GM19240 (cell line): ENCODE data around the gene ZNF107.
"Not testable (repeated sequence)": the region's sequence is repeated elsewhere in the genome, so short reads cannot be mapped to it uniquely, and the experiment has no call there.

Source experiments
- DNase-seq: peaks from one replicate; pipeline ENCODE4 v3.0.0; 2011; ENCODE audit warnings: low spot score; ENCODE audit not compliant: insufficient read length

ZNF107 gene

DNA sequence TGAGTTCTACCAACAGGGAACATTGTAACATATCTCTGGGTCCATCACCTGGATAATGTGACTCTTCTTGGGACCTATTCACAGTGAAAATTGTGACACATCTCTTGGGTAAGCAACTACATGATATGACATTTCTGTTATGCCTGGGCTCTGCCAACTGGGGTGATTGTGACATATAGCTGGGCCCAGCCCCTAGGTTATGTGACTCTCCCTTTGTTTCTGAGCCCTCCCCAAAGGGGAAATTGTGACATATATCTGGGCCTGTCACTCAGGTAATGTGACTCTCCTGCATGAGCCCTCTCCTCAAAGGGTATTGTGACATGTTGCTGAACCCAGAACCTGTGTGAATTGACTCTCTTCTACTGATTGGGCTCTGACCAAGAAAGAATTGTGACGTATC is 22.4 kb upstream of the ZNF107 start:
- no peak for DNase-seq

GRCh38 chr7:64651203-64651602 is 14.7 kb upstream of the ZNF107 start:
- DNase-seq: no peak

- no peak for DNase-seq
These were observed 14.2 kb upstream of the ZNF107 start for GRCh38 chr7:64651632-64652165.

DNA sequence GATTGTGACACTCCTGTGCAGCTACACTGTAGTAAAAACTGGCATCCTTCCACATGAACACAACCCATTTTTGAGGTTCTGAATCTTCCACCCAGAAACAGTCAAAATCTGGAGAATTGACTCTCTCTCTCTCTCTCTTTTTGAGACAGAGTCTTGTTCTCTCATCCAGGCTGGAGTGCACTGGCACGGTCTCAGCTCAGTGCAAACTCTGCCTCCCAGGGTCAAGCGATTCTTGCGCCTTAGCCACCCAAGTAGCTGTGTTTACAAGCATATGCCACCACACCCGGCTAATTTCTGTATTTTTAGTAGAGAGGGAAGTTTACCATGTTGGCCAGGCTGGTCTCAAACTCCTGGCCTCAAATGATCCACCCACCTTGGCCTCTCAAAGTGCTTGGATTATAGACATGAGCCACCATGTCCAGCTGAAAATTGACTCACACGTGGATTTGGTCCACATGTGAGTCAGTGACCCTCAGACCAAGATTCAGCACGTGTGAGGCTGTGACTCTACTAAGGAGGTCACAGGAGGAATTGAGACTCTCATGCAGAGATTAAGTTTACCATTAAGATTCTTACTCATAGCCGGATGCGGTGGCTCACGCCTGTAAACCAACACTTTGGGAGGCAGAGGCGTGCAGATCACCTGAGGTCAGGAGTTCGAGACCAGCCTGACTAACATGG is 12.1 kb upstream of the ZNF107 start:
- no peak for DNase-seq

DNA sequence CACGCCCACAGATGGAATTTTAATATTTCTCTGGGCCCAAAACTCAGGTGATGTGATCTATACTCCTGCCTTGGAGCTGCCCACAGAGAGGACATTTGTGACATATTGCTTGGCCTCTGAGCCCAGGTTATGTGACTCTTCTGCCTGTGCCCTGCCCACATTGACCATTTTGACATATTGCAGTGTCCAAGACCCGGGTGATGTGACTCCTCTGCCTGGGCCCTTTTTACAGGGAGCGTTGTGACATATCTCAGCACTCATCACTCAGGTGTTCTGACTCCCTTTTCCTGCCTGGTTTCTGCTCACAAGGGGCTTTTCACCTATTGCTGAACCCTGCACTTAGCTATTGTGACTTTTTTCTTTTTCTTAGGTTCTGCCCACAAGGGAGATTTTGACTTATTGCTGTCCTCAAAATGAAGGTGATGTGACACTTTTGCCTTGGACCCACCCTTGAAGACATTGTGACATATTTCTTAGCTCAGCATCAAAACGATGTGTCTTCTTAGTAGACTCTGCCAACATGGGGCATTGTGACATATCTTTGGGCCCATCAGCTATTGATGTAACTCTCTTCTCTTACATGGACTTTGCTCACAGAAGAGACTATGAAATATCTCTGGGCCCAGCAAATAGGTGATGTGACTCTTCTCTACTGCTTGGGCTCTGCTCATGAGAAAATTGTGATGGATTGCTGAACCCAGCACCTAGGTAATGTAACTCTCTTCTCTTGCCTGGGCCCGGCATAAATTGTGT is 11.0 kb upstream of the ZNF107 start:
- DNase-seq: no peak

DNA sequence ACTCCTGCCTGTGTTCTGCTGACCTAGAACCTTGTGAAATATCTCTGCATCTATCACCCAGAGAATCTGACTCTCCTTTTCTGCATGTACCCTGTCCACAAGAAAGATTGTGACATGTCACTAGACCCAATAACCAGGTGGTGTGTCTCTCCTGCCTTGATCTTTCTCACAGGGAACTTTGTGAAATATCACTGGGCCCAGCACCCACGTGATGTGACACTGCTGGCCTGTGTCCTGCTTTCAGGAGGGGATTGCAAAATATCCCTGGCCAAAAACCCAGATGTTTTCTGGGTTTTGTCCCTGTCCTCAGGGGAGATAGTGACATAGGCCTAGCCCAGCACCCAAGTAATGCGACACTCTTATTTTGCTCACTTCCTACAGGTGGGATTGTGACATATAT is 10.1 kb upstream of the ZNF107 start:
- no peak for DNase-seq

DNA sequence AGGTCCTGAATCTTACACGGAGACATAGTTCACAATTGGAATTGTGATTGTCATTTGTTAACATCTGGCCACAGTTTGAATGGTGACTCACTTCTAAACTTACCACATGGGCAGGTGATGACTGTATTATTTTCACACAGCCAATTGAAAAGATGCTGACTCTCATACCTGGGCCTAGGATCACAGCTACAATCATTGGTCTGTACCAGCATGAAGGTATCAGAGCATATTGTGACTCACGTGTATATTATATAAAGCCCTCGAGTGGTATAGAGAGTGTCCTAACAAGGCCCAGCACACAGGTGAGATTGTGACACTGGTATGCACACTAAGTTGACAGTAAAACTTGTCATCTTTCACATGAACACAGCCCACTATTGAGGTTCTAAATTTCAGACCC is 9.4 kb upstream of the ZNF107 start:
- no peak for DNase-seq

DNA sequence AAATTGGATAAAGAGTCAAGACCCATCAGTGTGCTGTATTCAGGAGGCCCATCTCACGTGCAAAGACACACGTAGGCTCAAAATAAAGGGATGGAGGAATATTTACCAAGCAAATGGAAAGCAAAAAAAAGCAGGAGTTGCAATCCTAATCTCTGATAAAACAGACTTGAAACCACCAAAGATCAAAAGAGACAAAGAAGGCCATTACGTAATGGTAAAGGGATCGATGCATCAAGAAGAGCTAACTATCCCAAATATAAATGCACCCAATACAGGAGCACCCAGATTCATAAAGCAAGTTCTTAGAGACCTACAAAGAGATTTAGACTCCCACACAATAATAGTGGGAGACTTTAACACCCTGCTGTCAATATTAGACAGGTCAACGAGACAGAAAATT is 3.8 kb upstream of the ZNF107 start:
- DNase-seq: not testable (repeated sequence)

DNA sequence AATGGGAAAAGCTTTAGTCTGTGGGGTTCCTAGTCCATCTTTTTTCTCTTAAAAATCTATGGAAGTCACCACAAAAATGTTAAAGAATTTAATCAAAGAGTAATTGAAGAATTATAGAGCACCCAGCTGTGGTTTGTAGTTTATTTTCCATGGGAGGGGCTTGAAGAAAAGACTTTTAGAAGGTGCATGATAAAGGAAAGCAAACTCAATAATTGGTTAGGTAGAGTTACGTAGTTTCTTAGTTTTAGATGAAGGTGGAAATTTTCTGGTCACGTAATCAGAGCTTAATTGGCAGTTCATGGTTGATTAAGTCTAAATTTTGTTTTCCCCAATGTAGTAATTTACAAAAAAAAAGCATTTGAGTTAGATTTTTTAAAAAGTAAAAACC is 724 bp downstream of the ZNF107 start:
- DNase-seq: no peak

- no peak for DNase-seq
These were observed 1.4 kb downstream of the ZNF107 start for GRCh38 chr7:64667311-64667710.

DNA sequence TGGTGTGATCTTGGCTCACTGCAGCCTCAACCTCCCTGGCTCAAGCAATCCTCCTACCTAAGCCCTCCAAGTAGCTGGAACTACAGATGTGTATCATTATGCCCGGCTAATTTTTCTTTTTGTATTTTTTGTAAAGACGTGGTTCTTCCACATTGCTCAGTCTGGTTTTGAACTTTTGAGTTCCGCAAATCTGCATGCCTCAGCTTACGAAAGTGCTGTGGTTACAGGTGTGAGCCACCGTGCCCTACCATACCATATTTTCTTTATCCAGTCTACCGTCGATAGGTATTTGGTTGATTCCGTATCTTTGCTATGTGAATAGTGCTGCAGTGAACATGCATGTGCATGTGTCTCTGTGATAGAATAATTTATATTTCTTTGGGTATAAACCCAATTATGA is 6.5 kb downstream of the ZNF107 start:
- no peak for DNase-seq

DNA sequence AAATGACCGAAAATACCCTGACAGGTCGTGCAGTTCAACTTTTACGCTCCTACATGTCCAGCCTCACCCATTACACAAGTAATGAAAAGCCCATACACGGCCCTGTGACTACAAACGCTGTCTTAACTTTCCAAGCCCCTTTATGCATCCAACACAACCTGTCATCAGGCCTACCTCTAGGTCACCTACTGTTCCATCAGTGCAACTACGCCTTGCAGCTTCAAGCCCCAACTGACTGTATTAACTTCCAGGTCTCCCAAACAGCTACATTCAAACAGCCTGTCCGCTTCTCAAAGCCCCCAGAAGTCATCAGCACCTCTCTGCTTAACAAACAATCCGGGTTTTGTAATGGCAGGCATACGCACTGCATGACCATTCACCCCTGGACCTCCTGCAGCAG is 19.2 kb downstream of the ZNF107 start:
- DNase-seq: no peak

DNA sequence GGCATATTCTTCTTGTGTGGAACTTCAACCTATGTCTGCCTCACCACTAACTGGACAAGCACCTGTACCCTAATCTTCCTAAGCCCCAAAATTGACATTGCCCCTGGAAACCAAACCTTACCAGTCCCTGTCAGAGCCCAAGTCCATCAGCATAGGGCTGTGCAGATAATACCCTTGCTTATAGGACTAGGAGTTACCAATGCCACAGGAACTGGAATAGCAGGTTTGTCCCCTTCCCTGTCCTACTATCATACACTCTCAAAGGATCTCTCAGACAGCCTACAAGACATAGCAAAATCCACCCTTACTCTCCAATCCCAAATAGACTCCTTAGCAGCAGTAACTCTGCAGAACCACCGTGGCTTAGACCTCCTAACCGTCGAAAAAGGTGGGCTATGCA is 19.8 kb downstream of the ZNF107 start:
- no peak for DNase-seq

- no peak for DNase-seq
These were observed 20.7 kb downstream of the ZNF107 start for GRCh38 chr7:64686493-64687184.

DNA sequence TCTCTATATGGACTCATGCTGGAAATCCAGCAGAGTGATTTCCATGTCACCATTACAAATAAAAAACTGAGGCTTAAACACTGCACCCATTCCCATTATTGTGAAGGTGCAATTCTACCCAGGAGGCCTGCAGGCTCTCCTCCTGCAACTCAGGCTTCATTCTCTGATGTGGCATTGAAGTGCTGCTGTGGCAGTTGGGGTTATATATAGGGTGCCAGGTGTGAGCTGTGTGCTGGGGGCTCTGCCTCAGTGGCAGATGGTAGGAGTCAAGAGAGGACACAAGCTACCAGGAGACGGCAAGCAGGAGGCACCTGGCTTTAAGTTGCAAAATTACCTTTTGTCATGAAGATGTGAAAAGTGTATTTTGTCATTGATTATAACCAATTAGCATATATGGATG is 21.3 kb downstream of the ZNF107 start:
- no peak for DNase-seq

DNA sequence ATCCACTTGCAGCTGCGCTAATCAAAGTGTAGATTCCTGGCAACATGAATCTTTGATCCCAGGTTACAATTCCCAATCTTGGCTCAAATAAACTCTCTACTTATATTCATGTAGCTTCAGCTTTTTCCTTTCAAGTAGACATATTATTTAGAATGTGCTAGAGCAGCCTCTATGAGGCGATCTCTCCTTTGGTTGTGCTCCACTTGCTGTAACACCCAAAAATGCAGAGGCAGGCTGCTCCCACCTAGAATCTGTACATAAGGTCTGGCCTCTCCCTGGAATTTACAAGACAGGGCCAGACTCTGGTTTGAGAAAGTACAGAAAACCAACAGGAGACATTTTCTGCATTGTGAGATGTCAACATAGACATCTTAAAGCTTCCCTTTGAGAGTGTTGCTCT is 23.1 kb downstream of the ZNF107 start:
- DNase-seq: no peak

DNA sequence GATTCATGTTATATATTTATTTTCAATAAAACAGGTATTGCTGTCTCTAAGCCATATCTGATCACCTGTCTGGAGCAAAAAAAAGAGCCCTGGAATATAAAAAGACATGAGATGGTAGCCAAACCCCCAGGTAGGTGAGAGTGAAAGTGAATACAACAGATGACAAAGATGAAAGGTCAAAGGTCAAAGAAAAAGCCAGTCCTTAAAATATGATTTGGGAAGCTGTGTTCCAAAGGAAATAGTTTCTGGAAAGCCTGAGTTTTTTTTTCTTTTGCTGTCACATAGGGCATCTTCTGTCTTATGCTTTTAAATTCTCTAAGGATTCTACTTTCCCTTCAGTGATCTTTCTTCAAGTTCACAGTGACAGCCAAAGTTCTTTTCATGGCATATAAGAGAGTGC is 25.9 kb downstream of the ZNF107 start:
- no peak for DNase-seq

DNA sequence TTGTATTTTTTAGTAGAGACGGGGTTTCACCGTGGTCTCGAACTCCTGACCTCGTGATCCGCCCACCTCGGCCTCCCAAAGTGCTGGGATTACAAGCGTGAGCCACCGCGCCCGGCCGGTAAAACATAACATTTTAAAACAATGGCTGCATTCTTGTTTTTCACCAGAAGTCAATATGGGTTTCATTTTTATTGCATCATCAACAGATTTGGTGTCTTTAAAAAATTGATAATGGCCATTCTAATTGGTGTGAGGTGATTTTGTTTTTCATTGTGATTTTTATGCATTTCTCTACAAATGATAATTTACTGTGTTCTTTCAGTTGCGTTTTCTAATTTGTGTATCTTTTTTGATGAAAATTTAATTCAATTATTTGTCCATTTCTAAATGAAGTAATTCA is 31.9 kb downstream of the ZNF107 start:
- not testable (repeated sequence) for DNase-seq

GRCh38 chr7:64706625-64707292 is 40.8 kb downstream of the ZNF107 start:
- DNase-seq: no peak

DNA sequence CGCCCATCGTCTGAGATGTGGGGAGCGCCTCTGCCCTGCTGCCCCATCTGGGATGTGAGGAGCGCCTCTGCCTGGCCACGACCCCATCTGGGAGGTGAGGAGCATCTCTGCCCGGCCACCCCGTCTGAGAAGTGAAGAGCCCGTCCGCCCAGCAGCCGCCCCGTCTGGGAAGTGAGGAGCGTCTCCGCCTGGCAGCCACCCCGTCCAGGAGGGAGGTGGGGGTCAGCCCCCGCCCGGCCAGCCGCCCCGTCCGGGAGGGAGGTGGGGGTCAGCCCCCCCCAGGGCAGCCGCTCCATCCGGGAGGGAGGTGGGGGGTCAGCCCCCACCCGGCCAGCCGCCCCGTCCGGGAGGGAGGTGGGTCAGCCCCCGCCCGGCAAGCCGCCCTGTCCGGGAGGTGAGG is 52.0 kb downstream of the ZNF107 start:
- not testable (repeated sequence) for DNase-seq

- DNase-seq: no peak
These were observed 63.3 kb downstream of the ZNF107 start for GRCh38 chr7:64729089-64729848.
